NCI-H2227 treated with DMSO at 0.1 percent for 48 hours (cell line): ENCODE results near the gene MAMDC2.

Experiments
- DNase-seq: peaks from one replicate; lab custom pipeline; 2025; lab: John Stamatoyannopoulos, UW

Gene MAMDC2, protein sequence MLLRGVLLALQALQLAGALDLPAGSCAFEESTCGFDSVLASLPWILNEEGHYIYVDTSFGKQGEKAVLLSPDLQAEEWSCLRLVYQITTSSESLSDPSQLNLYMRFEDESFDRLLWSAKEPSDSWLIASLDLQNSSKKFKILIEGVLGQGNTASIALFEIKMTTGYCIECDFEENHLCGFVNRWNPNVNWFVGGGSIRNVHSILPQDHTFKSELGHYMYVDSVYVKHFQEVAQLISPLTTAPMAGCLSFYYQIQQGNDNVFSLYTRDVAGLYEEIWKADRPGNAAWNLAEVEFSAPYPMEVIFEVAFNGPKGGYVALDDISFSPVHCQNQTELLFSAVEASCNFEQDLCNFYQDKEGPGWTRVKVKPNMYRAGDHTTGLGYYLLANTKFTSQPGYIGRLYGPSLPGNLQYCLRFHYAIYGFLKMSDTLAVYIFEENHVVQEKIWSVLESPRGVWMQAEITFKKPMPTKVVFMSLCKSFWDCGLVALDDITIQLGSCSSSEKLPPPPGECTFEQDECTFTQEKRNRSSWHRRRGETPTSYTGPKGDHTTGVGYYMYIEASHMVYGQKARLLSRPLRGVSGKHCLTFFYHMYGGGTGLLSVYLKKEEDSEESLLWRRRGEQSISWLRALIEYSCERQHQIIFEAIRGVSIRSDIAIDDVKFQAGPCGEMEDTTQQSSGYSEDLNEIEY

DNA sequence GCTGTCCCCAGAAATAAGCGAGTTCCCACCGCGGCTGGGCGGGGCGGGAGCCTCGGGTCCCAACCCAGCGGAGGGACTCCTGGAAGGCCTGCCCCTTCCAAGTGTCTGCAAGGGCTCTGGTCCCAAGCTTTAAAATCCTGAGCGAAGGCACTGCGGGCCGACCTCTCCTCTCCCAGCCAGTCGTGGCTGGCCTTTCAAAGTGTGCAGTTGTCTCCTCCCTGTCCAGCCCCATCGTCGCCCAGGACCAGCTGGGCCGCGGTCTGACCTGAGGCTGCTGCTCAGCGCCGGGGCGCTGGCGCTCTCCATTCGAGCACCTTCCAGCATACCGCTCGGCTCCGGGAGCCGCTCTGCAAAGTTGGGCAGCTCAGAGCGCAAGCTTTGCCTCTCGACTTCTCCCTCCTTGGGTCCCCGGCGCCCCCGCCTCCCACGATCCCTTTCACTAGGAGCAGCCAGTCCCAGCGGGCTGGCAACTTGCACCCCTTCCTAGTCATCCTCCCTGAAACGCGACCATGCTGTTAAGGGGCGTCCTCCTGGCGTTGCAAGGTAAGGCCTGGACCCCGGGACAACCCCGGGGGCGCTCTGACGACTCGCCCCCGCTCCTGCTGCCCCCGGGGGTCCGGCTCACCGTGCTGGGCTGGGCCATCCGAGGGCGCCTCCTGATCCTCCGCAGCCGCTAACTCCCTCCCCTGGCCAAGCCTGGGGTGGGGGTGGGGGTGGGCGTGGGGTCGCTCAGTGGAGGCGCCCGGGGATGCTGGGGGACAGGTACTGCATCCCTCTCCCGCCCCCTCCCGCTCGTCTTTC lies at the start of gene MAMDC2:
TSS of gene MAMDC2 (plus strand) at position 160 of the 801 bp plus-strand sequence. CDS start at position 510, 350 bp downstream.
- no peak for DNase-seq

DNA sequence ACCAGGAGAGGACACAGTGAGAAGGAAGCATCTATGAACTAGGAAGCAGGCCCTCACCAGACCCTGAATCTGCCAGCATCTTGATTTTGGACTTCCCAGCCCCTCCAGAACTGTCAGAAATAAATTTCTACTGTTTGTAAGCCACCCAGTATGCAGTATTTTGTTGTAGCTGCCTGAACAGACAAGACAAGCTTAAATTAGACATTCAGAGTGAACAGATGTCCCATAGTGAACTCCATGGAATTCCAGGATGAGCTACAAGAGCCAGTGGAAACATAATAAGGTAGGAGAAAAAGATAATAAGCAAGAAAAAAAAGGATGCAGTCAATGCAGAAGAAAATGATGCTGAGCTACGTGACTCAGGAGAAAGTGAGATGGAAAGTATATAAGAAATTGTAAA lies 47.8 kb upstream of the MAMDC2 start:
- DNase-seq = no peak

DNA sequence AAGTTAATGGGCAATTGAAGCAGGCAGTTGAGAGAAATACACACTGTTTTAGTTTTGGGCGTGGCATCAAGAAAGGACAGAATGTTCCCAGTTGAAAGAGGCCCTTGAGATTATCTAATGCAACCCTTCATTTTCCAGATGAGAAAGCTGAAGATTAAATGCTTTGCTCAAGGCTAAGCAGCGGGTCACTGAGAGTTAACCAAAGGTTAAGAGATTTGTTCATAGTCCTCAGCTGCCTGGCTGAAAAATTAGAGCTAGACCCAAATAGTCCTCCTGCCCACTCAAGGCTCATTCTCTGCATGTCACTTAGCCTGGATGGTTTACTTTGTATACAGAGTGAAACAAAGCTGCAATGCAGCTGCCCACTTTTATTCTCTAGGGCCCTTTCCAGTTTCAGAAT lies 46.7 kb upstream of the MAMDC2 start:
- DNase-seq = peak; percentile 66

DNA sequence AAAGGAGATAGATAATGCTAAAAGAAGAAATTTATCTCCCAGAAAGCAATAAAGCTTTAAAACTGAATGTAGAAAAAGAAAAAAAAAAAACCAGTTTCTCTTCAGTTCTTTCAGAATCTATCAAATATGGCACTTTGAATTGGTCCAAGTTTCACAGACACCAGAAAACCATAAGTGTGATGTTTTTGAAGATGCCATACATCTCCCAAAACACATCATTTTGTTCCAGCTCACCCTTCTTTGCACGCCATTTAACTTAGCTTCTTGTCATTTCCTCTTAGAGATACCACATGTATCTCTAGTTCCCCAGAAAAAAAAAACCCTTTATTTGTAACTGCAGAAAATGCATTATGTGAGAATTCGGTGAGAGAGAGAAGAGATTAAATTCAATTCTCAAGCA lies 46.1 kb upstream of the MAMDC2 start:
- no peak for DNase-seq

DNA sequence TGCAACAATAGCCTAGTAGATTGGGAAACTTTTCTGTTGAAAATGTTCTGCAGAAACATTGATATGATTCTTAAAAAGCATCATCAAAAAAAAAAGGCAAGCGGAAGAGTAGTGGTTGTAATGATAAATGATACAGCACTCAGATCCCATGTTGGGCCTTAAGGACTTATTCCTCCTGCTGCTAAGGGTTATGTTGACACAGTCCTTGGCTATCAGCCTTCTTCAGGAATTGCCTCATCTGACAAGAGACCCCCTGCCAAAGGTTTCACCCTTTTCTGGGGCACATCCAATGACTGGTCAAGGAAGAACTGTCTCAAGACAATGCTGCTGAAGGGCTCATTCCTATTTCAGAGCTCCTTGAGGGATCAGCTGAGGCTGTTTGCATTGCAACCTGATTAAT lies 44.3 kb upstream of the MAMDC2 start:
- no peak for DNase-seq

DNA sequence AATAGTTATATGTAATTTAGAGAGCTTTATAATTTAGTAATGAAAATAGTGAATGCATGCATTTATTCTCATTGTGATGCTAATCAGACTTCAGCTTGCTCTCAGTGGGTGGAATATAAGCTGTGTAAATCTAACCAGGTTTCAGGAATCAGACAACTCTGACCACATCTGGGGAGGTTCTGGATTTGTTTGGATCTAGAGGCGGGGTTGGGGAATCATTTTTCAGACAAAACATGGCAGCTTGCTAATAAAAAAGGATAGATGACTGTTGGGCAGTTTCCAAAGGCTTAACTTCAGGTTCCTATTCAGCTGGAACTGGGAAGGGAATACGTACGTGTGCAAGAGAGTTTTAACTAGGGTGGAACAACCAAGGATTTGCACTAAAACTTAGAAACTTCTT lies 43.2 kb upstream of the MAMDC2 start:
- no peak for DNase-seq

DNA sequence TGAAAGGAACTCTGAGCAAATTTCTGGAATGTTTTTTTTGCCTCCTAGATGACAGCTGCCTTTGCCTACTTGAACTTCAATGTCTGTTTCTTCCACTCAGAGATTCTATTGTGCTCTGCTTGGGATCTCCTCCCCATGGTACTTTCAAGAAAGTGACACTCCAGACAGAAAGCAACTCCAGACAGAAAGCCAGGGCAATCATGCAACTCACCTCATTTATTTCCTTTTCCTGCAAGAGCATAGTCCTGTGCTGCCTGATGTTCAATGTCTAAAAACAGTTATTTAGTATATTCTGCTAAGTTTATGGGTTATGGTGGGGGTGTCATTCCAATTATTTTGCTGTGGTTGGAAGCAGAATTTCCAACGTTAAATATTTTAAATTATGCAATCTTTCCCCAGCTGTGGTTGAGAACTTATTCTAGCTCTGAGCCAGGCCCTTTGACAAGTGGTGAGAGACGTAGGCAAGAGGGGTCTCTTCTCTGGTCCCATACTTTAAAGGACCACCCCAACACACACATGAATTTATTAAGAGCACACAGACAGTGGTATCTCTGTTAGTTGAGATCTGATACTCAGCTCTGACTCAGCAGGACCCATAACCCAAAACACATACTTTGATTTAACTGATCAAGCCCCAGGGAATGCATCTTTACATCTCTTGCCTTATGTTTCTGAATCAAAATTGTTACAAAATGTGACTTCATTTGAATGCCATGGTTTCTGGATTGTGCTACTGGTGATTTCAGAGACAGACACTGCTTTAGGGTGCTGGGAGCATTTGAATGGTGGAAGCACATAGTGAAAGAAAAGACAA lies 39.5 kb upstream of the MAMDC2 start:
- DNase-seq = no peak

DNA sequence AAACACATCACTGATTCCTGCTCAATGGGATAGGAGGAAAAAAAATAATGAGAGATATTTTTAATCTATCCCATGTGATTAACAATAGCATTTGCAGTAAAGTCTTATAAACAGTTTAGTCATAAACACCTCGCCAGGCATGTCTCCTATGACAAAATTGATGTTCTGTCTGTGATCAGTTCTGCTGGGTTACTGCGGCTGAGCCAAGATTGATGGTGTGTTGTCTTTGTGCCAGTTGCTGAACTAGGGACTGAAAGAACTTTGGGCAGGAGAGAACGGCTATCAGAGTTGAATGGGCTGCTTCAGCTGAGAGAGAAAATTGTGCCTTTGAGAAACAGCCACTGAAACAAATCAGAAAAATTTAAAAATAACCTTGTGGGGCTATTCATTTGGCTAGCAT lies 37.3 kb upstream of the MAMDC2 start:
- DNase-seq = no peak

DNA sequence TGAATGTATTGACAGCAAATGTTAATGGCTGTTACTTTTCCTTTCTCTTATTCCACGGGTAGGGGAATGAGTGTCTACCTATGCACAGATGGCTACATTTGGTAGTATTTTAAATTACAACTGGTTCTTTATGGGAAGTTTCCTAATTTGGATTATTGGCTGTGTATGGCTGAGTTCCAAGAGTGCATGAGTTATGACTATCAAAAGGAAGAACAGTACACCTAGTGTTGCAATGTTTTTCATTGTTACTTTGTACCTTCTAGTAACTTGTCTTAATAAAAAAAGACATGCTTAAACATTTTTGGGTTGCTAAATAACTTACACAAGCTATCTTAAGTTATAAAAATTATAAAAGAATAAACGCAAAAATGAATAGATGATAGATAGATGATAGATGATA lies 35.8 kb upstream of the MAMDC2 start:
- no peak for DNase-seq

DNA sequence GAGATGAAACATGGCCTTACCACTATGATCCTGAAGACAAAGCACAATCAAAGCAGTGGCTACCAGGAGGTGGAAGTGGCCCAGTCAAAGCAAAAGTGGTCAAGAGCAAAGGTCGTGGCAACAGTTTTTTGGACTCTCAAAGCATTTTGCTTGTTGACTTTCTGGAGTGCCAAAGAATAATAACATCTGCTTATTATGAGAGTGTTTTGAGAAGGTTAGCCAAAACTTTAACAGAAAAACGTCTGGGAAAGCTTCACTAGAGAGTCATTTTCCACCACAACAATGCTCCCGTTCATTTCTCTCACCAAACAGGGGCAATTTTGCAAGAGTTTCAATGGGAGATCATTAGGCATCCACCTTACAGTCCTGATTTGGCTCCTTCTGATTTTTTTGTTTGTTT lies 33.6 kb upstream of the MAMDC2 start:
- no peak for DNase-seq

DNA sequence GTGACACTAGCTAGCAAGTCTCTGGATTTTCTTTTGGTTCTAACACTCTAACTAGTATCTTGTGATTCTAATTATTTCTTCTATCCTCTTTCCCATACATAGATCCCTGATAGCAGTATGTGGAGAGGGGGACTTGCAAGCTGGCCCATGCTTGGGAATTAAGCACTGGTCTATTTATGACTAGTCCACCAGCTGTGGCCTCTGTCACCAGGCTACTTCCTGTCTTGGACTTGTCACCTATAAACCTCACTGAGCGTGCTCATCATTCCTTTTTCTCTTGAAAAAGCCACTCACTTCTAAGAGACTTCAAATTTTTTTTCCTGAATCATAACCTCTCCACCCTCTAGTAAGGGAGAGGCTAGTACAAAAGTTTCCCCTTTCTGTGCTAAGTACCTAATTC lies 32.3 kb upstream of the MAMDC2 start:
- DNase-seq = no peak

DNA sequence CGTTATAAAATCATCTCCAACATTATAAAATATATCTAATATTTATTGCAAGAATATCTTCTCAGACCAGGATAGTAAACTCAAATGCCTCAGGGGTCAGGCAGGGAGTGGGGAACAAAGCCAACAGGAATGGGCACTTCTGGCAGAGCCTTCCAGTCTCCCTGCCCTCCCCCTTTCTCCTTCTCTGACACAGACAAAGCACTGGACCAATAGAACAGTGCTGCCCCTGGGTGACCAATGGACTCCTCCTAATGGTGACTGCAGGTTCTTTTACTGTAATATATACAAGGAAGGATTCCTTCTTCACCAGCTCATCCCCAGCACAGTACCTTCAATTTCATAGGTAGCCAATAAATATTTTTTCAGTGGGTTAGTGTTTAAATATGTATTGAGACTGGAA lies 31.1 kb upstream of the MAMDC2 start:
- DNase-seq = no peak

DNA sequence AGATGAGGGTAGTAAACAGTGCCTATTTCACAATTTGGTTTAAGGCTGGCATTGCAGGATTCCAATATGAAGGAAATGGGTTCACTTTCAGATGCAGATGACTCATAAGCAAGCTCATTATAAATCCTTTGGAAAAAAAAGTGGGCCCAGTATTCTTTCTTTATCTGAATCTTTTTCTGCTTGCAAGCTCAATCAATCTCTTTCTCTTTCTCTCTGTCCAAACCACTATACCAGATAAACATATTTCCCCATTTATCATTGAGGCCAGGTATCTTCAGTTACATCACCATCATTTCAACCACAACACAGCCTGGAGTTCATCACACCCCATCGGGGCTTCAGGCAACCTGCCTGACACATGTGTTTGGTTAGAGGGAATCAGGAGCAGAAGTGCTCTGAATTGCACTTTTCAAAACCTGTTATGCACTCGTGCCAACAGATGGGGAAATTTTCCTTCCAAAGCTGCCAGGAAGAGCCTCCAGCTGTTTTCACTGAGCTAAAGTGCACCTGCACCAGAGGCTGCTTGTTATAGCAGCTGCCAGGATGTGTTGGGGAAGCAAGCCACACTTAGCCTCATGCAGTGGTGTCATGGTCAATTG lies 30.0 kb upstream of the MAMDC2 start:
- DNase-seq = no peak

DNA sequence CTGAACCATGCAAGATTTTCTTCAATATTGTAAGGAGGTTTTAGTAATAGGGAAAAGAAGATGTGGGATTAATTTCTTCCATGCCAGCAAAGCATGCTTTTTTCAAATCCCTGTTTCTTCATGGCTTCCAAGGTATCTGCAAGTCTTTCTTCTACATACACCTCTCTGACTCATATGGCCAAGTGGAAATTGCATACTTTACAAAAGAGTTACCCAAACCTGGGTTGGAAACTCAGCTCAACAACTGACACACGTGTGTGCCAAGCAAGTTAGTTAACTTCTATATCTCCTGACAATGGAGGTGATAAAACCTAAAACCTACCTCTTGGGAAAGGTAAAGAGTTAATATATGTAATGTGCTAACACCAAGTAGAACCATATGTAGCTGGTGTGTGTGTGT lies 28.5 kb upstream of the MAMDC2 start:
- no peak for DNase-seq

DNA sequence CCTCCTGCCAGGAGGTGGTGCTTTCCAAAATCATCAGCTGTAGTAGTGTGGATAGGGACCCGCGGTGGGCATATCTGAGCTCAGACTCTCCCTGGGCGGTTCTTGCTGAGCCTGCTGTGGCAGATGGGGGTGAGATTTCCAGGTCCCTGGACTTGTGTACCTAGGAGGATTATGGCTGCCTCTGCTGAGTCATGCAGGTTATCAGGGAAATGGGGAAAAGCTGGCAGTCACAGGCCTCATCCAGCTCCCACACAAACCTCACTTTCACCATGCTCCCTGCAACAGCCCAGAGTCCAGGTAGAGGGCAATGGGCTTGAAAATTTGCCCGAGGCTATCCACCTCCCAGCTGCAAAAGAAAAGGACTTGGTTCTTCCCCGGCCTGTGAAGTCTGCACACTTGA lies 23.4 kb upstream of the MAMDC2 start:
- no peak for DNase-seq

DNA sequence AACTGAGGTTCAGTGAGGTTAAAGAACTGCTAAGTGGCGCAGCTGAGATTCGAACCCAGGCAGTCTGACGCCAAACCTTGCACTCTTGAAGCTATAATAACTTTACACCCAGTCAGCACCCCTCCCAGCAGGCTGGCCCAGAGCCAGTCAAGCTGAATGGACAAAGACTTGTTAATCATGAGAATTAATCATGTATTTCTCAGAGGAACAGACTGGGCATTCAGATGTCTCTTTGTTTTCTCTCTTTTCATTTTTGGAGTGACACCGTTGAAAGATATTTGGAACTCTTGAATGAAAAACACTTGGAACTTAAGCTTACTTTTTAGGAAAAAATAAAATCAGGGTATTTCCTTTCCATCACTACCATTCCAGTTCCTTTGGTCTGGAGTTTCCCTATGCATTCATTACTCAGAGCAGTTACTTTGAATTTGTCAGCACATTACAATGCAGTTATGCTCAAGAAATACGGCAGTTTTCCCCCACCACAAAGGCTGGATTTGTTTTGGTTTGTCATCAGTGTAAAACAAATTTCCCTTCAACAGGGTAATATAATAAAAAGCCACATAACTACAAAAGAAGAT lies 22.6 kb upstream of the MAMDC2 start:
- DNase-seq = no peak

DNA sequence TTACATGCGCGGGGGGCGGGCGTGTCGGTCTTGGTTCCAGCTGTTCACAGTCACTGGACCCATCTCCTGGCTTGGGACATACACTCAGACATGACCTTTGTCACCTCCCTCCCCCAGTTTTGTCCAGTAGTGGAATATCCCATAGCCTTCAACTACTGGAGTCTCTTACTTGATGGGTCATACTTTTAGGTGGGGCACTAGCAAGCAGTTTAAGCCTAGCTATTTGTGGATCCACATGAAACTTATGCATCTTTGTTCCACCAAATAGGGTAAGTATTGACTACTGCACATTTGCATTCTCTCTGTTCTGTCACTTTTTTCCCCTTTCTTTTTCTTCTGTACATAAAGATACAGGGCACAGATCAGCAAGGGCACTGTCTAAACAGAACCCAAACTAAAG lies 15.4 kb upstream of the MAMDC2 start:
- DNase-seq = no peak

DNA sequence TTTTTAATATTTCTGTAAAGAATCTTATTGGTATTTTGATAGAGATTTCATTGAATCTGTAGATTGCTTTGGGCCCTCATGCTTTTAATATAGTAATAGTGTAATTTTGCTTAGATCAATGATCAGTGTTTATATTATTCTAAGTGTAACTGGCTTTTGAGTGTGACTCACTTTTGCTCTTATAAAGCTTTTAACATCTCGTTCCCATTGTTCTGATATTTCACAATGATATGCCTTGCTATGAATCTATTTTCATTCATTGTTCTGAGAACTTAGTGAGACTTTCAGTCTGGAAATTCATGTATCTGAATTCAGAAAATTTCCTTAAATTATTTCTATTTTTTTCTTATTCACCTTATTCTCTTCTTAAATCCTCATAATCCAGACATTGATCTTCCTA lies 13.5 kb upstream of the MAMDC2 start:
- no peak for DNase-seq

DNA sequence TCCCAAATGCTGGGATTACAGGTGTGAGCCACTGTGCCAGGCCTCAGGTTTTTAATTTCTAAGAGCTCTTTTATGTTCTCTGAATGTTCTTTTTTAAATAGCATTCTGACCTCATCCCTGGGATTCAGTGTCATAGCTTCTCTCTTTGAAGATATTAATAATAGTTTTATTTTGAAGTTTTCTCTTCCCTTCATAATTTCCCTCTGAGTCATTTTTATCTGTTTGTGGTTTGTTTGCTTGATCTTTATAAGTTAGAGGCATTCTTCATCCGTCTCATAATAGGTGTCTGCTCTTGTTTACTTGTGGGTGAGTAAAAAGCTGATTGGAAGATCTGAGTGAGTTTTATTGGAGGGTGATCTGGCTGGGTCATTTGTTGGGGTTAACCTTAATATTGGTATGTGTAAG lies 12.5 kb upstream of the MAMDC2 start:
- DNase-seq = no peak

DNA sequence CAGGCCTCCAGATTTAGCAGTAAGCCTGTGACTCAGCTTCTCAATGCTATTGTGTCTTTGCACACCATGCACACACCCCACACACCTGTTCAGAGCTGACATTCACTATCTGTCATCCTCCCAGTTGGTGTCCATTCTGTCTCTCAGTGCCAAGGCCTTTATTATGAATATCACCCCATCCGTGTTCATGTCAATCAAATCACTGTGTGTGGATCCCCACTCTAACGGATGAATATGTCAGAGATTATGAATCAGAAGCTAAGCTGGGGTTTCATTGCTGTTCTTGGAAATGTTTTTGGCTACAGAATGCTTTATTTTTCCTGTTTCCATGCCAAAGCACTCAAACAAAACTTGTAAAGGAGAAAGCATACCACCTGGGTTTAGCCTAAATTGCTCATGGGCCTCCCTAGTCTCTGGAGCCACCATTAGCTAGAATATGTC lies 9.4 kb upstream of the MAMDC2 start:
- DNase-seq = no peak

DNA sequence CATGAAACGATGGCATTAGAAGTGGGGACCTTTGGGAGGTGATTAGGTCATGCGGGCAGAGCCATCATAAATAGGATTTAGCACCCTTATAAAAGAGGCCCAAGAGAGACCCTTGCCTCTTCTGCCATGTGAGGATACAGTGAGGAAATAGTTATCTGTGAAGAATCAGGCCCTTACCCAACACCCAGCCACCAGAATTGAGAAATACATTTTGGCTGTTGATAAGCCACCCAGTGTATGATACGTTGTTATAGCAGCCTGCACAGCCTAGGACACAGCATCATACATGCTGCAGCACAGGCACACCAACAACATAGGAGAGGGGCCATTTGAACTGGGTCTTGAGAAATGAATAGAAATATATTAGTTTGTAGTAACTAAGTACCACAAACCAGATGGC lies 8.0 kb upstream of the MAMDC2 start:
- no peak for DNase-seq
